Measurements from ENCODE around the gene RPL29. TPM values are rescaled to one million over a fixed set of nuclear protein-coding genes. Genes with fewer than 3 reads are reported as not detected.

Gene RPL29
- total and polyA plus RNA-seq, 2 of the 13 experiments (the other 11 are each of a cell fraction or from before 2014, with no cell fraction given), result 1,348 to 2,263 TPM

DNA sequence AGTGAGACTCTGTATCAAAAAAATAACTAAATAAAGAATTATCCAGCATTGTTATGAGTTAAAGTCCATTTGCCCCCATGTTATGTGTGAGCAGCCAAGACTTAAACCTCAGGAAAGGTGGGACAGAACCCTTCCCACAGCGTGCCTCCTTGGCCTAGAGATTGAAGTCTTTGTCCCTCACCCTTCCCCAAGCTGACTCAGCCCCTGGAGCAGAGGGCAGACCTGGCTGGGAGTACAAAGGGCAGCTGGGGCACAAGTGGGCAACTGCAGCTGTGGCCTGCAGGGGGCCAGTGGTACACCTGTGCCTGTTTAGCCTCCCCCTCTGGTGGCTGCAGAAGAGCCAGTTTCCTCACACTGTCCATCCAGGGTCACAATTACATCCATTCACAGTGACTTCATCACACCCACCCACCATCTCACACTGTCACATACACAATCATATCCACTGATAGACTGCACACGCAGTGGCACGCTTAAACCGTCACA, 13.3 kb downstream of the RPL29 start (continued):
- TF ChIP-seq, protein P1, sequence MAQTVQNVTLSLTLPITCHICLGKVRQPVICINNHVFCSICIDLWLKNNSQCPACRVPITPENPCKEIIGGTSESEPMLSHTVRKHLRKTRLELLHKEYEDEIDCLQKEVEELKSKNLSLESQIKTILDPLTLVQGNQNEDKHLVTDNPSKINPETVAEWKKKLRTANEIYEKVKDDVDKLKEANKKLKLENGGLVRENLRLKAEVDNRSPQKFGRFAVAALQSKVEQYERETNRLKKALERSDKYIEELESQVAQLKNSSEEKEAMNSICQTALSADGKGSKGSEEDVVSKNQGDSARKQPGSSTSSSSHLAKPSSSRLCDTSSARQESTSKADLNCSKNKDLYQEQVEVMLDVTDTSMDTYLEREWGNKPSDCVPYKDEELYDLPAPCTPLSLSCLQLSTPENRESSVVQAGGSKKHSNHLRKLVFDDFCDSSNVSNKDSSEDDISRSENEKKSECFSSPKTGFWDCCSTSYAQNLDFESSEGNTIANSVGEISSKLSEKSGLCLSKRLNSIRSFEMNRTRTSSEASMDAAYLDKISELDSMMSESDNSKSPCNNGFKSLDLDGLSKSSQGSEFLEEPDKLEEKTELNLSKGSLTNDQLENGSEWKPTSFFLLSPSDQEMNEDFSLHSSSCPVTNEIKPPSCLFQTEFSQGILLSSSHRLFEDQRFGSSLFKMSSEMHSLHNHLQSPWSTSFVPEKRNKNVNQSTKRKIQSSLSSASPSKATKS (CRISPR knock-in tag; IDR thresholded peaks at IDR 0.05), result no peak
- no peak for TF ChIP-seq MZF1 (CRISPR knock-in tag; IDR thresholded peaks at IDR 0.05; ENCODE audit: borderline replicate concordance)
- TF ChIP-seq SOX5 (CRISPR knock-in tag; IDR thresholded peaks at IDR 0.05; ENCODE audit: borderline replicate concordance), result peak; percentile 63; the same call in 1 of the 2 replicates
- TF ChIP-seq FOXP1 (IDR thresholded peaks at IDR 0.05), result no peak
- TF ChIP-seq FOXP1 (CRISPR knock-in tag; IDR thresholded peaks at IDR 0.05), result 0 out of 2 replicates have a peak, but pooled peaks have one; percentile 38
- TF ChIP-seq CHD4 (IDR thresholded peaks at IDR 0.05; ENCODE audit: borderline replicate concordance, low read length), result no peak
- TF ChIP-seq, protein P2, sequence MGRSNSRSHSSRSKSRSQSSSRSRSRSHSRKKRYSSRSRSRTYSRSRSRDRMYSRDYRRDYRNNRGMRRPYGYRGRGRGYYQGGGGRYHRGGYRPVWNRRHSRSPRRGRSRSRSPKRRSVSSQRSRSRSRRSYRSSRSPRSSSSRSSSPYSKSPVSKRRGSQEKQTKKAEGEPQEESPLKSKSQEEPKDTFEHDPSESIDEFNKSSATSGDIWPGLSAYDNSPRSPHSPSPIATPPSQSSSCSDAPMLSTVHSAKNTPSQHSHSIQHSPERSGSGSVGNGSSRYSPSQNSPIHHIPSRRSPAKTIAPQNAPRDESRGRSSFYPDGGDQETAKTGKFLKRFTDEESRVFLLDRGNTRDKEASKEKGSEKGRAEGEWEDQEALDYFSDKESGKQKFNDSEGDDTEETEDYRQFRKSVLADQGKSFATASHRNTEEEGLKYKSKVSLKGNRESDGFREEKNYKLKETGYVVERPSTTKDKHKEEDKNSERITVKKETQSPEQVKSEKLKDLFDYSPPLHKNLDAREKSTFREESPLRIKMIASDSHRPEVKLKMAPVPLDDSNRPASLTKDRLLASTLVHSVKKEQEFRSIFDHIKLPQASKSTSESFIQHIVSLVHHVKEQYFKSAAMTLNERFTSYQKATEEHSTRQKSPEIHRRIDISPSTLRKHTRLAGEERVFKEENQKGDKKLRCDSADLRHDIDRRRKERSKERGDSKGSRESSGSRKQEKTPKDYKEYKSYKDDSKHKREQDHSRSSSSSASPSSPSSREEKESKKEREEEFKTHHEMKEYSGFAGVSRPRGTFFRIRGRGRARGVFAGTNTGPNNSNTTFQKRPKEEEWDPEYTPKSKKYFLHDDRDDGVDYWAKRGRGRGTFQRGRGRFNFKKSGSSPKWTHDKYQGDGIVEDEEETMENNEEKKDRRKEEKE (IDR thresholded peaks at IDR 0.05), result no peak
- TF ChIP-seq SMAD9 (CRISPR knock-in tag; IDR thresholded peaks at IDR 0.05), result no peak
- TF ChIP-seq, protein P3, sequence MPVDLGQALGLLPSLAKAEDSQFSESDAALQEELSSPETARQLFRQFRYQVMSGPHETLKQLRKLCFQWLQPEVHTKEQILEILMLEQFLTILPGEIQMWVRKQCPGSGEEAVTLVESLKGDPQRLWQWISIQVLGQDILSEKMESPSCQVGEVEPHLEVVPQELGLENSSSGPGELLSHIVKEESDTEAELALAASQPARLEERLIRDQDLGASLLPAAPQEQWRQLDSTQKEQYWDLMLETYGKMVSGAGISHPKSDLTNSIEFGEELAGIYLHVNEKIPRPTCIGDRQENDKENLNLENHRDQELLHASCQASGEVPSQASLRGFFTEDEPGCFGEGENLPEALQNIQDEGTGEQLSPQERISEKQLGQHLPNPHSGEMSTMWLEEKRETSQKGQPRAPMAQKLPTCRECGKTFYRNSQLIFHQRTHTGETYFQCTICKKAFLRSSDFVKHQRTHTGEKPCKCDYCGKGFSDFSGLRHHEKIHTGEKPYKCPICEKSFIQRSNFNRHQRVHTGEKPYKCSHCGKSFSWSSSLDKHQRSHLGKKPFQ (CRISPR knock-in tag; IDR thresholded peaks at IDR 0.05; ENCODE audit: insufficient replicate concordance), result peak; percentile 82
- TF ChIP-seq ZNF816 (CRISPR knock-in tag; IDR thresholded peaks at IDR 0.05; ENCODE audit: borderline replicate concordance), result no peak
- TF ChIP-seq GATA4 (IDR thresholded peaks at IDR 0.05; ENCODE audit: borderline replicate concordance, low read depth), result no peak
- TF ChIP-seq, protein P4, sequence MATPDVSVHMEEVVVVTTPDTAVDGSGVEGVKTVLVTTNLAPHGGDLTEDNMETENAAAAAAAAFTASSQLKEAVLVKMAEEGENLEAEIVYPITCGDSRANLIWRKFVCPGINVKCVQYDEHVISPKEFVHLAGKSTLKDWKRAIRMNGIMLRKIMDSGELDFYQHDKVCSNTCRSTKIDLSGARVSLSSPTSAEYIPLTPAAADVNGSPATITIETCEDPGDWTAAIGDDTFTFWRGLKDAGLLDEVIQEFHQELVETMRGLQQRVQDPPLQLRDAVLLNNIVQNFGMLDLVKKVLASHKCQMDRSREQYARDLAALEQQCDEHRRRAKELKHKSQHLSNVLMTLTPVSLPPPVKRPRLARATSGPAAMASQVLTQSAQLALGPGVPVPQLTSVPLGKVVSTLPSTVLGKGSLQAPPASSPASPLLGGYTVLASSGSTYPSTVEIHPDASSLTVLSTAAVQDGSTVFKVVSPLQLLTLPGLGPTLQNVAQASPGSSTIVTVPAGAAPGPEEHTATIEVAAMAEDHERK (CRISPR knock-in tag; IDR thresholded peaks at IDR 0.05; ENCODE audit: low read depth), result no peak
- TF ChIP-seq MYNN (CRISPR knock-in tag; IDR thresholded peaks at IDR 0.05; ENCODE audit: low read depth), result 0 out of 2 replicates have a peak, but pooled peaks have one; percentile 17
- peak; percentile 4; the same call in 1 of the 2 replicates for TF ChIP-seq PHF8 (CRISPR knock-in tag; IDR thresholded peaks at IDR 0.05)
- peak; percentile 43; the same call in 1 of the 2 replicates for TF ChIP-seq TGIF2 (CRISPR knock-in tag; IDR thresholded peaks at IDR 0.05)
- TF ChIP-seq ZNF652 (CRISPR knock-in tag; IDR thresholded peaks at IDR 0.05; ENCODE audit: borderline replicate concordance, low read depth), result 0 out of 2 replicates have a peak, but pooled peaks have one; percentile 16
- TF ChIP-seq, protein P5, sequence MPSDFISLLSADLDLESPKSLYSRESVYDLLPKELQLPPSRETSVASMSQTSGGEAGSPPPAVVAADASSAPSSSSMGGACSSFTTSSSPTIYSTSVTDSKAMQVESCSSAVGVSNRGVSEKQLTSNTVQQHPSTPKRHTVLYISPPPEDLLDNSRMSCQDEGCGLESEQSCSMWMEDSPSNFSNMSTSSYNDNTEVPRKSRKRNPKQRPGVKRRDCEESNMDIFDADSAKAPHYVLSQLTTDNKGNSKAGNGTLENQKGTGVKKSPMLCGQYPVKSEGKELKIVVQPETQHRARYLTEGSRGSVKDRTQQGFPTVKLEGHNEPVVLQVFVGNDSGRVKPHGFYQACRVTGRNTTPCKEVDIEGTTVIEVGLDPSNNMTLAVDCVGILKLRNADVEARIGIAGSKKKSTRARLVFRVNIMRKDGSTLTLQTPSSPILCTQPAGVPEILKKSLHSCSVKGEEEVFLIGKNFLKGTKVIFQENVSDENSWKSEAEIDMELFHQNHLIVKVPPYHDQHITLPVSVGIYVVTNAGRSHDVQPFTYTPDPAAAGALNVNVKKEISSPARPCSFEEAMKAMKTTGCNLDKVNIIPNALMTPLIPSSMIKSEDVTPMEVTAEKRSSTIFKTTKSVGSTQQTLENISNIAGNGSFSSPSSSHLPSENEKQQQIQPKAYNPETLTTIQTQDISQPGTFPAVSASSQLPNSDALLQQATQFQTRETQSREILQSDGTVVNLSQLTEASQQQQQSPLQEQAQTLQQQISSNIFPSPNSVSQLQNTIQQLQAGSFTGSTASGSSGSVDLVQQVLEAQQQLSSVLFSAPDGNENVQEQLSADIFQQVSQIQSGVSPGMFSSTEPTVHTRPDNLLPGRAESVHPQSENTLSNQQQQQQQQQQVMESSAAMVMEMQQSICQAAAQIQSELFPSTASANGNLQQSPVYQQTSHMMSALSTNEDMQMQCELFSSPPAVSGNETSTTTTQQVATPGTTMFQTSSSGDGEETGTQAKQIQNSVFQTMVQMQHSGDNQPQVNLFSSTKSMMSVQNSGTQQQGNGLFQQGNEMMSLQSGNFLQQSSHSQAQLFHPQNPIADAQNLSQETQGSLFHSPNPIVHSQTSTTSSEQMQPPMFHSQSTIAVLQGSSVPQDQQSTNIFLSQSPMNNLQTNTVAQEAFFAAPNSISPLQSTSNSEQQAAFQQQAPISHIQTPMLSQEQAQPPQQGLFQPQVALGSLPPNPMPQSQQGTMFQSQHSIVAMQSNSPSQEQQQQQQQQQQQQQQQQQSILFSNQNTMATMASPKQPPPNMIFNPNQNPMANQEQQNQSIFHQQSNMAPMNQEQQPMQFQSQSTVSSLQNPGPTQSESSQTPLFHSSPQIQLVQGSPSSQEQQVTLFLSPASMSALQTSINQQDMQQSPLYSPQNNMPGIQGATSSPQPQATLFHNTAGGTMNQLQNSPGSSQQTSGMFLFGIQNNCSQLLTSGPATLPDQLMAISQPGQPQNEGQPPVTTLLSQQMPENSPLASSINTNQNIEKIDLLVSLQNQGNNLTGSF (CRISPR knock-in tag; IDR thresholded peaks at IDR 0.05), result no peak

Measured in HepG2 (cell line).